ENCODE measurements around the gene SSX7. TPM values are rescaled to one million over a fixed set of nuclear protein-coding genes. Genes with fewer than 3 reads are reported as not detected.
"Not testable (repeated sequence)": the region's sequence is repeated elsewhere in the genome, so short reads cannot be mapped to it uniquely, and the experiment has no call there.

The SSX7 gene
- polyA plus RNA-seq (ENCODE audit: insufficient read depth in 1 of 5, insufficient read length in 5 of 5, low replicate concordance in 1 of 5): not detected
- long read RNA-seq, donor 1: 0 reads
- long read RNA-seq, donor 2: 0 reads
- long read RNA-seq, donor 3: 0 reads
- long read RNA-seq, donor 4: 0 reads
- long read RNA-seq, donor 5: 0 reads
- long read RNA-seq, donor 6: 0 reads
- long read RNA-seq, donor 7: 0 reads
- long read RNA-seq, donor 8: 0 reads

GRCh38 chrX:52654800-52655199, at the start of gene SSX7:
SSX7 (minus strand) TSS chrX:52654900; CDS start chrX:52653472, 1,428 bp downstream.
- not testable (repeated sequence) for DNase-seq

- DNase-seq: not testable (repeated sequence)
Measured at GRCh38 chrX:52692034-52692433, 37.3 kb upstream of the SSX7 start.

- DNase-seq: not testable (repeated sequence)
Measured at GRCh38 chrX:52662218-52662617, 7.5 kb upstream of the SSX7 start.

GRCh38 chrX:52655475-52655874, 775 bp upstream of the SSX7 start:
- not testable (repeated sequence) for DNase-seq

GRCh38 chrX:52650676-52651075, 4.0 kb downstream of the SSX7 start:
- DNase-seq: not testable (repeated sequence)

GRCh38 chrX:52648956-52649355, 5.7 kb downstream of the SSX7 start:
- DNase-seq: not testable (repeated sequence)

- not testable (repeated sequence) for DNase-seq
Measured at GRCh38 chrX:52628483-52628882, 26.2 kb downstream of the SSX7 start.

GRCh38 chrX:52620661-52621060, 34.0 kb downstream of the SSX7 start:
- DNase-seq: not testable (repeated sequence)

- no peak for DNase-seq
Measured at GRCh38 chrX:52608961-52609360, 45.7 kb downstream of the SSX7 start.

- DNase-seq: not testable (repeated sequence)
Measured at GRCh38 chrX:52603151-52603550, 51.5 kb downstream of the SSX7 start.

- no peak for DNase-seq
Measured at GRCh38 chrX:52598886-52599285, 55.8 kb downstream of the SSX7 start.

- no peak for DNase-seq
Measured at GRCh38 chrX:52594658-52595057, 60.0 kb downstream of the SSX7 start.

Other genes with a start within 250 kb of the SSX7 start
- not detected for gene XAGE1A, start 159.1 kb downstream of the SSX7 start, polyA plus RNA-seq (ENCODE audit: insufficient read depth in 1 of 5, insufficient read length in 5 of 5, low replicate concordance in 1 of 5)
- not detected for gene XAGE1B, start 137.8 kb downstream of the SSX7 start, polyA plus RNA-seq (ENCODE audit: insufficient read depth in 1 of 5, insufficient read length in 5 of 5, low replicate concordance in 1 of 5)
- gene SSX2, start 52.3 kb upstream of the SSX7 start, polyA plus RNA-seq (ENCODE audit: insufficient read depth in 1 of 5, insufficient read length in 5 of 5, low replicate concordance in 1 of 5): not detected
- not detected for gene SSX2B, start 96.4 kb upstream of the SSX7 start, polyA plus RNA-seq (ENCODE audit: insufficient read depth in 1 of 5, insufficient read length in 5 of 5, low replicate concordance in 1 of 5)
- gene SPANXN5, start 142.5 kb upstream of the SSX7 start, polyA plus RNA-seq (ENCODE audit: insufficient read depth in 1 of 5, insufficient read length in 5 of 5, low replicate concordance in 1 of 5): not detected
- under 1 TPM in 1 of 5 donors, not detected in 4; 0.18 TPM for gene XAGE5, start 156.4 kb upstream of the SSX7 start, polyA plus RNA-seq (ENCODE audit: insufficient read depth in 1 of 5, insufficient read length in 5 of 5, low replicate concordance in 1 of 5)
- gene XAGE3, start 213.2 kb upstream of the SSX7 start, polyA plus RNA-seq (ENCODE audit: insufficient read depth in 1 of 5, insufficient read length in 5 of 5, low replicate concordance in 1 of 5): not detected
- gene FAM156B, start 242.4 kb upstream of the SSX7 start, polyA plus RNA-seq (ENCODE audit: insufficient read depth in 1 of 5, insufficient read length in 5 of 5, low replicate concordance in 1 of 5): 10 to 100 TPM; 16.5 to 26.5 (median 23.7) TPM

All from right lung (tissue), 10 donors.